MG63 (cell line): Measurements from ENCODE around the gene BMP7. TPM values are rescaled to one million over a fixed set of nuclear protein-coding genes. Genes with fewer than 3 reads are reported as not detected.
"Not testable (repeated sequence)": the region's sequence is repeated elsewhere in the genome, so short reads cannot be mapped to it uniquely, and the experiment has no call there.

ENCODE experiments used
- DNase-seq: peaks from one replicate; pipeline ENCODE4 v3.0.0-alpha.2; 2020
- H3K27me3 ChIP-seq: fragments of 250-450 bp; sonication (Bioruptor Pico); 2 replicates; pipeline ENCODE4 v1.5.1; 2020; ENCODE audit warnings: mild to moderate bottlenecking, moderate library complexity
- H3K36me3 ChIP-seq: fragments of 250-450 bp; sonication (Bioruptor Pico); 2 replicates; pipeline ENCODE4 v1.5.1; 2020; ENCODE audit warnings: mild to moderate bottlenecking, moderate library complexity
- H3K4me3 ChIP-seq: fragments of 250-450 bp; sonication (Bioruptor Pico); 2 replicates; pipeline ENCODE4 v1.5.1; 2020; ENCODE audit warnings: mild to moderate bottlenecking, moderate library complexity
- H3K9me3 ChIP-seq: fragments of 250-450 bp; sonication (Bioruptor Pico); 2 replicates; pipeline ENCODE4 v1.5.1; 2020; ENCODE audit warnings: mild to moderate bottlenecking, moderate library complexity
- total RNA-seq: library from RNA; depleted of rRNA; stranded (reverse); fragments of >200 nt; shearing (Covaris generic); gene quantifications from 2 replicates; pipeline ENCODE4 v1.2.3, GENCODE V29; 2014; ENCODE audit warnings: low replicate concordance

BMP7 gene
- total RNA-seq, 1 experiment from 2014 or later = 10.7 TPM

- no peak for DNase-seq
- H3K9me3 ChIP-seq = no peaks in the 10 kb centered on the region
- no peaks in the 10 kb centered on the region for H3K36me3 ChIP-seq
- H3K27me3 ChIP-seq = no peaks in the 10 kb centered on the region
- H3K4me3 ChIP-seq = no peak overlapping the region
These were observed 8.9 kb upstream of the BMP7 start for GRCh38 chr20:57275334-57275733.

- H3K9me3 ChIP-seq = no peaks in the 10 kb centered on the region
- DNase-seq = no peak
- H3K27me3 ChIP-seq = no peaks in the 10 kb centered on the region
- no peak overlapping the region for H3K4me3 ChIP-seq
- no peaks in the 10 kb centered on the region for H3K36me3 ChIP-seq
These were observed 8.4 kb upstream of the BMP7 start for GRCh38 chr20:57274846-57275245.

GRCh38 chr20:57274299-57274698, 7.9 kb upstream of the BMP7 start:
- Histone ChIP-seq H3K9me3 (no peaks in the 10 kb centered on the region), H3K4me3 (no peak overlapping the region), H3K36me3 (no peaks in the 10 kb centered on the region), H3K27me3 (no peaks in the 10 kb centered on the region)
- DNase-seq = no peak

- DNase-seq = no peak
- Histone ChIP-seq H3K36me3 (no peaks in the 10 kb centered on the region), H3K9me3 (no peaks in the 10 kb centered on the region), H3K27me3 (no peaks in the 10 kb centered on the region), H3K4me3 (no peak overlapping the region)
These were observed 6.6 kb upstream of the BMP7 start for GRCh38 chr20:57272883-57273535.

GRCh38 chr20:57270204-57270984, 4.0 kb upstream of the BMP7 start:
- H3K9me3 ChIP-seq = no peaks in the 10 kb centered on the region
- no peaks in the 10 kb centered on the region for H3K36me3 ChIP-seq
- DNase-seq = no peak
- H3K27me3 ChIP-seq = no peaks in the 10 kb centered on the region
- no peak overlapping the region for H3K4me3 ChIP-seq

GRCh38 chr20:57269148-57269984, 2.9 kb upstream of the BMP7 start:
- no peak for DNase-seq
- H3K9me3 ChIP-seq = no peaks in the 10 kb centered on the region
- no peaks in the 10 kb centered on the region for H3K36me3 ChIP-seq
- no peaks in the 10 kb centered on the region for H3K27me3 ChIP-seq
- H3K4me3 ChIP-seq = no peak overlapping the region

GRCh38 chr20:57268399-57269076, 2.1 kb upstream of the BMP7 start:
- no peak for DNase-seq
- no peak overlapping the region for H3K4me3 ChIP-seq
- no peaks in the 10 kb centered on the region for H3K36me3 ChIP-seq
- no peaks in the 10 kb centered on the region for H3K9me3 ChIP-seq
- H3K27me3 ChIP-seq = no peaks in the 10 kb centered on the region

GRCh38 chr20:57267158-57267821, 849 bp upstream of the BMP7 start:
- H3K4me3 ChIP-seq = no peak overlapping the region
- DNase-seq = no peak
- H3K27me3 ChIP-seq = no peaks in the 10 kb centered on the region
- no peaks in the 10 kb centered on the region for H3K36me3 ChIP-seq
- H3K9me3 ChIP-seq = no peaks in the 10 kb centered on the region

- Histone ChIP-seq H3K9me3 (no peaks in the 10 kb centered on the region), H3K4me3 (peak overlapping the region; percentile 67), H3K36me3 (no peaks in the 10 kb centered on the region), H3K27me3 (no peaks in the 10 kb centered on the region)
- DNase-seq = peak; percentile 61
These were observed 497 bp downstream of the BMP7 start for GRCh38 chr20:57265997-57266290.

GRCh38 chr20:57265336-57265996, 975 bp downstream of the BMP7 start:
- no peaks in the 10 kb centered on the region for H3K36me3 ChIP-seq
- no peaks in the 10 kb centered on the region for H3K9me3 ChIP-seq
- no peaks in the 10 kb centered on the region for H3K27me3 ChIP-seq
- H3K4me3 ChIP-seq = peak overlapping the region; percentile 67
- no peak for DNase-seq

GRCh38 chr20:57264908-57265335, 1.5 kb downstream of the BMP7 start:
- not testable (repeated sequence) for H3K9me3 ChIP-seq, H3K36me3 ChIP-seq, DNase-seq, H3K27me3 ChIP-seq
- peak overlapping the region; percentile 67 for H3K4me3 ChIP-seq

GRCh38 chr20:57263801-57264792, 2.3 kb downstream of the BMP7 start:
- Histone ChIP-seq H3K36me3 (no peaks in the 10 kb centered on the region), H3K9me3 (no peaks in the 10 kb centered on the region), H3K27me3 (no peaks in the 10 kb centered on the region), H3K4me3 (no peak overlapping the region; the same call in 1 of the 2 replicates)
- no peak for DNase-seq

- no peak for DNase-seq
- Histone ChIP-seq H3K36me3 (no peaks in the 10 kb centered on the region), H3K27me3 (no peaks in the 10 kb centered on the region), H3K9me3 (no peaks in the 10 kb centered on the region), H3K4me3 (no peak overlapping the region)
These were observed 3.4 kb downstream of the BMP7 start for GRCh38 chr20:57262784-57263609.

GRCh38 chr20:57262301-57262700, 4.1 kb downstream of the BMP7 start:
- no peak for DNase-seq
- Histone ChIP-seq H3K36me3 (no peaks in the 10 kb centered on the region), H3K27me3 (no peaks in the 10 kb centered on the region), H3K4me3 (no peak overlapping the region), H3K9me3 (no peaks in the 10 kb centered on the region)
